PC-3 (cell line): Measurements from ENCODE around the gene TMEM184A.

Source experiments
- EZH2 ChIP-seq: fragments of 300-600 bp; sonication (generic); IDR thresholded peaks from one replicate; pipeline ENCODE4 v1.6.1; 2017; ENCODE audit warnings: antibody characterized with exemption, mild to moderate bottlenecking, low read length; ENCODE audit not compliant: unreplicated experiment
- EZH2phosphoT487 ChIP-seq: fragments of 300-600 bp; sonication (generic); IDR thresholded peaks from 2 replicates; pipeline ENCODE4 v1.6.1; 2018; ENCODE audit warnings: mild to moderate bottlenecking, antibody characterized with exemption, low read length, borderline replicate concordance
- TF ChIP-seq, protein P1 (sequence below): fragments of 300-600 bp; sonication (generic); conservative IDR thresholded peaks from 2 replicates; pipeline ENCODE4 v1.5.1; 2017; ENCODE audit warnings: antibody characterized with exemption, low read depth, mild to moderate bottlenecking, low read length

DNA sequence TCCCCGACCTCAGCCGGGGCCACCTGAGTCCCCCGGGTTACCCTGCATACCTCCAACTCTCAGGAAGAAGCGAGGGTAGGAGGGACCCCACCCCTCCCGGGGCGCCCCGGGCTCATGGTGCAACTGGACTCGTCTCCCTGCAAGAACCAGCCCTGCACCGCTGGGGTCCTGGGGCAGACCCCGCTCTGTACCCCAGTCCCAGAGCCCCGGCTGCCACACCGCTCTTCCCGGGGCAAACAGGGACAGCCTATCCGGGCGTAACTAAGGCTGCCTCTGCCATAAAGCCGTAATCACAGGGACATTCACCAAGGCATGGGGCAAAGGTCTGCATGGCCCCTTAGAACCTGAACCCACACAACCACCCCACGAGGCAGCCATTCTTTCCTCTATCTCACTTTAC, 32.2 kb downstream of the TMEM184A start:
- TF ChIP-seq, protein P1, sequence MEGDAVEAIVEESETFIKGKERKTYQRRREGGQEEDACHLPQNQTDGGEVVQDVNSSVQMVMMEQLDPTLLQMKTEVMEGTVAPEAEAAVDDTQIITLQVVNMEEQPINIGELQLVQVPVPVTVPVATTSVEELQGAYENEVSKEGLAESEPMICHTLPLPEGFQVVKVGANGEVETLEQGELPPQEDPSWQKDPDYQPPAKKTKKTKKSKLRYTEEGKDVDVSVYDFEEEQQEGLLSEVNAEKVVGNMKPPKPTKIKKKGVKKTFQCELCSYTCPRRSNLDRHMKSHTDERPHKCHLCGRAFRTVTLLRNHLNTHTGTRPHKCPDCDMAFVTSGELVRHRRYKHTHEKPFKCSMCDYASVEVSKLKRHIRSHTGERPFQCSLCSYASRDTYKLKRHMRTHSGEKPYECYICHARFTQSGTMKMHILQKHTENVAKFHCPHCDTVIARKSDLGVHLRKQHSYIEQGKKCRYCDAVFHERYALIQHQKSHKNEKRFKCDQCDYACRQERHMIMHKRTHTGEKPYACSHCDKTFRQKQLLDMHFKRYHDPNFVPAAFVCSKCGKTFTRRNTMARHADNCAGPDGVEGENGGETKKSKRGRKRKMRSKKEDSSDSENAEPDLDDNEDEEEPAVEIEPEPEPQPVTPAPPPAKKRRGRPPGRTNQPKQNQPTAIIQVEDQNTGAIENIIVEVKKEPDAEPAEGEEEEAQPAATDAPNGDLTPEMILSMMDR: no peak
- TF ChIP-seq EZH2: no peak
- no peak for TF ChIP-seq EZH2phosphoT487
